Mesothelial cell of epicardium (in vitro differentiated cells): ENCODE measurements around the gene CMPK1. TPM values are rescaled to one million over a fixed set of nuclear protein-coding genes. Genes with fewer than 3 reads are reported as not detected.
A peak's percentile ranks its signal among the peaks of the same experiment; 100 is the strongest.
"Not testable (repeated sequence)": the region's sequence is repeated elsewhere in the genome, so short reads cannot be mapped to it uniquely, and the experiment has no call there.

ENCODE experiments used
- DNase-seq, 2 experiments: peaks; one replicate each; pipeline ENCODE4 v3.0.0; 2021; ENCODE audit warnings: low spot score in 2 of 2; ENCODE audit not compliant: unreplicated experiment in 2 of 2
- H3K27ac Mint-ChIP-seq: 2 replicates; pipeline ENCODE4 v1.8.0; 2021; ENCODE audit warnings: mixed read lengths
- H3K27me3 Mint-ChIP-seq: 2 replicates; pipeline ENCODE4 v1.8.0; 2021; ENCODE audit warnings: low read depth, mixed read lengths
- H3K36me3 Mint-ChIP-seq: 2 replicates; pipeline ENCODE4 v1.8.0; 2021; ENCODE audit warnings: mixed read lengths
- H3K4me1 Mint-ChIP-seq: 2 replicates; pipeline ENCODE4 v1.8.0; 2021; ENCODE audit warnings: mixed read lengths
- H3K4me3 Mint-ChIP-seq: 2 replicates; pipeline ENCODE4 v1.8.0; 2021; ENCODE audit warnings: mild to moderate bottlenecking, moderate library complexity, mixed read lengths
- H3K9me3 Mint-ChIP-seq: 2 replicates; pipeline ENCODE4 v1.8.0; 2021; ENCODE audit warnings: mixed read lengths
- CTCF ChIP-seq: fragments of 200-600 bp; sonication (generic); IDR thresholded peaks from one replicate; pipeline ENCODE4 v1.5.0; 2021; ENCODE audit warnings: antibody characterized with exemption; ENCODE audit not compliant: unreplicated experiment
- total RNA-seq: library from RNA; stranded (reverse); gene quantifications from 3 replicates; pipeline ENCODE4 v1.2.1, GENCODE V29; 2021

The CMPK1 gene
- total RNA-seq, 1 donor from 2014 or later = 36.9 TPM

DNA sequence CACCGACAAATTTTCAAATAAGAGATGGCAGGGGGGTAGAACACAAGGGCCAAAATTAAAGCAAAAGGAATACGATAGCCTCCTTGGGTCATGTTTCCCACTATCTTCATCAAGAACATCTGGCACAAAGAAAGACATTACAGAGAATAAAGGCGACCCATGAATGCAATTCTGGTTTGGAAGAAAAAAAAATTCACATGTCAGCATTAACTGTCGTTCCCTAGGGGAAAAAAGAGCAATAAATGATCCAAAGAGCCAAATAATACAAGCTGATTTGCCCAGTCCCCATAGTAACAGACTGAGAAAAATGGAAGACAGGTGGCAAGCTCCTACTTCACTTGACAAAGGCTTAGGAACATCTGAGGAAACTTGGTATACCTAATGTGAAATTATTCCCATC lies 24.2 kb upstream of the CMPK1 start:
- no peak for TF ChIP-seq CTCF
- H3K4me3 Mint-ChIP-seq = no peak overlapping the region
- no peak overlapping the region for H3K27ac Mint-ChIP-seq
- no peaks in the 10 kb centered on the region for H3K27me3 Mint-ChIP-seq
- peaks cover 13% of the 10 kb centered on the region for H3K36me3 Mint-ChIP-seq
- DNase-seq = no peak
- no peaks in the 10 kb centered on the region for H3K9me3 Mint-ChIP-seq
- H3K4me1 Mint-ChIP-seq = peaks cover 11% of the 10 kb centered on the region

GRCh38 chr1:47313915-47314664 lies 19.5 kb upstream of the CMPK1 start, which contains the start of gene STIL:
Gene STIL (minus strand): TSS chr1:47314147. CDS start chr1:47310319, 3,828 bp downstream.
- peaks cover 6% of the 10 kb centered on the region for H3K36me3 Mint-ChIP-seq
- peak within 1 kb of the TSS; percentile 97 for H3K27ac Mint-ChIP-seq
- peak within 1 kb of the TSS; percentile 91 for H3K4me3 Mint-ChIP-seq
- H3K4me1 Mint-ChIP-seq = peaks cover 13% of the 10 kb centered on the region
- no peaks in the 10 kb centered on the region for H3K27me3 Mint-ChIP-seq
- DNase-seq = peak; percentile 97 to 99
- H3K9me3 Mint-ChIP-seq = no peaks in the 10 kb centered on the region
- TF ChIP-seq CTCF = no peak

DNA sequence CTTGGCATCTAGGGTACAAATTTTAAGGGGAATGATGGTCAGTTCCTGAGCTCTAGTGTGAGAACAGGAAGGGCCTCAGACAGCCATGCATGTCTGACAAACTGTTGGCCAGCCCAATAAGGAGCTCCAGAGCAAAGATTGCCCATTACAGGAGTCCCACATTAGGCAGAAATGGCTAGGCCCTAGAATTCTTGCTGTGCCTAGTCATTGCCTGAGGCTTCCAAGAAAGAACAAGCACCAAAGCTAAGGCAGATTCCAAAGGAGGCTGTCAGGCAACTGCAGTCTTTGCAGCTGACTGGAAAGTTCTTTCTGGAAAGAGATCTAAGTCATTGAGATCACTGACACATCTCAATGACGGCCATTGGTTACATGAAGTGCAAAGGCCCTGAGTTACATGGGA lies 15.7 kb upstream of the CMPK1 start:
- Mint-ChIP-seq H3K36me3 (no peaks in the 10 kb centered on the region), H3K27me3 (no peaks in the 10 kb centered on the region), H3K27ac (no peak overlapping the region), H3K4me1 (peaks cover 9% of the 10 kb centered on the region), H3K9me3 (no peaks in the 10 kb centered on the region), H3K4me3 (no peak overlapping the region)
- TF ChIP-seq CTCF = no peak
- no peak for DNase-seq

DNA sequence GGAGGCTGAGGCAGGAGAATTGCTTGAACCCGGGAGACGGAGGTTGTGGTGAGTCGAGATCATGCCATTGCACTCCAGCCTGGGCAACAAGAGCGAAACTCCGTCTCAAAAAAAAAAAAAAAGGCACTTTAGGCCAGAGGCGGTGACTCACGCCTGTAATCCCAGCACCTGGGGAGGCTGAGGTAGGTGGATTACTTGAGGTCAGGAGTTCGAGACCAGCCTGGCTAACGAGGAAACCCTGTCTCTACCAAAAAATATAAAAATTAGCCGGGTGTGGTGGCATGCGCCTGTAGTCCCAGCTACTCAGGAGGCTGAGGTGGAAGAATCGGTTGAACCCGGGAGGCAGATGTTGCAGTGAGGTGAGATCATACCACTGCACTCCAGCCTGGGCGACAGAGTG lies 13.6 kb upstream of the CMPK1 start:
- not testable (repeated sequence) for H3K4me1 Mint-ChIP-seq, H3K4me3 Mint-ChIP-seq, H3K9me3 Mint-ChIP-seq, H3K36me3 Mint-ChIP-seq, DNase-seq, H3K27me3 Mint-ChIP-seq, H3K27ac Mint-ChIP-seq

- no peak overlapping the region for H3K4me3 Mint-ChIP-seq
- H3K27me3 Mint-ChIP-seq = no peaks in the 10 kb centered on the region
- no peaks in the 10 kb centered on the region for H3K9me3 Mint-ChIP-seq
- no peak for TF ChIP-seq CTCF
- DNase-seq = no peak
- H3K36me3 Mint-ChIP-seq = no peaks in the 10 kb centered on the region
- no peaks in the 10 kb centered on the region for H3K4me1 Mint-ChIP-seq
- no peak overlapping the region for H3K27ac Mint-ChIP-seq
These were observed 10.0 kb upstream of the CMPK1 start for GRCh38 chr1:47323599-47324031.

DNA sequence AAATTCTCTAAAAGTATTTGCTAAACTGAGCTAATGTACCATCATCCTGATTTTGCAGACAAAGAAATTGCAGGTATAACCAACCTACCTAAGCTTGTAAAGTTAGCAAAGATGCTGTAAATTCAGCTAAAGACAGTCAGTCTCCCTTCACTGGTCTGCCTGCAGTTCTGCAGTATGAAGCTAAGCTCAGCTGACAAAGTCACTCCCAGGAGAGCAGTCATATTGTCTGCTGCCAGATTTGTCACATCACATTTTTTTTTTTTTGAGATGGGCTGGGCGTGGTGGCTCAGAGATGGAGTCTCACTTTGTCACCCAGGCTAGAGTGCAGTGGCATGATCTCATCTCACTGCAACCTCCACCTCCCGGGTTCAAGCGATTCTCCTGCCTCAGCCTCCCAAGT lies 8.9 kb upstream of the CMPK1 start:
- Mint-ChIP-seq H3K27me3 (no peaks in the 10 kb centered on the region), H3K4me3 (no peak overlapping the region), H3K9me3 (no peaks in the 10 kb centered on the region), H3K4me1 (no peaks in the 10 kb centered on the region), H3K36me3 (no peaks in the 10 kb centered on the region), H3K27ac (no peak overlapping the region)
- no peak for DNase-seq
- no peak for TF ChIP-seq CTCF
